Breast epithelium (tissue), 4 donors: ENCODE data around the gene CDC42EP4. TPM values are rescaled to one million over a fixed set of nuclear protein-coding genes. Genes with fewer than 3 reads are reported as not detected.

Experiments
- DNase-seq, 2 donors: peaks; one replicate each; pipeline ENCODE4 v3.0.0-alpha.2; 2019; ENCODE audit warnings: low spot score in 2 of 2
- H3K27ac ChIP-seq, 2 donors: fragments of 200-600 bp; sonication (generic) in 1 of 2; one replicate each; pipeline ENCODE4 v1.5.1; 2016 to 2019; ENCODE audit warnings: mild to moderate bottlenecking in 1 of 2
- H3K27me3 ChIP-seq, 2 donors: fragments of 200-600 bp; sonication (generic) in 1 of 2; one replicate each; pipeline versions ENCODE4 v1.5.1 to v1.6.0; 2017 to 2019; ENCODE audit warnings: control low read depth in 1 of 2, mild to moderate bottlenecking in 1 of 2
- H3K36me3 ChIP-seq: fragments of 200-600 bp; one replicate; pipeline ENCODE4 v1.5.1; 2019
- H3K4me1 ChIP-seq, 2 donors: fragments of 200-600 bp; sonication (generic); one replicate each; pipeline ENCODE4 v1.5.1; 2016 to 2019; ENCODE audit warnings: control low read depth in 1 of 2
- H3K4me3 ChIP-seq, 3 donors: fragments of 200-600 bp; sonication (generic); 1 replicate in 2 of 3; 2 replicates in 1 of 3; pipeline ENCODE4 v1.5.1; 2016 to 2019; ENCODE audit warnings: mild to moderate bottlenecking in 3 of 3, moderate library complexity in 2 of 3
- H3K9me3 ChIP-seq, 2 donors: fragments of 200-600 bp; sonication (generic) in 1 of 2; one replicate each; pipeline ENCODE4 v1.5.1; 2016 to 2019; ENCODE audit warnings: control low read depth in 1 of 2
- CTCF ChIP-seq, 3 donors: fragments of 450-650 bp; IDR thresholded peaks; one replicate each; pipeline ENCODE4 v1.5.1; 2016 to 2017; ENCODE audit warnings: antibody characterized with exemption in 3 of 3, mild to moderate bottlenecking in 3 of 3, moderate library complexity in 3 of 3
- POLR2A ChIP-seq: fragments of 450-650 bp; IDR thresholded peaks from one replicate; pipeline ENCODE4 v1.6.1; 2016; ENCODE audit warnings: antibody characterized with exemption, mild to moderate bottlenecking, moderate library complexity
- POLR2AphosphoS5 ChIP-seq, 3 donors: sonication (generic); formaldehyde crosslinking; IDR thresholded peaks; one replicate each; pipeline ENCODE4 v1.6.1; 2017; ENCODE audit warnings: antibody characterized with exemption in 3 of 3
- intact Hi-C: fragments of 100-400 bp; cut with DNase I; formaldehyde crosslinking; loops from one replicate; pipeline ENCODE4 v1.15.1; 2023; ENCODE audit warnings: low total_unique reads
- total RNA-seq, 3 donors: library from RNA; depleted of rRNA; stranded (reverse); fragments of >200 nt; gene quantifications; one replicate each; pipeline ENCODE4 v1.1.0, GENCODE V29; 2016

Gene CDC42EP4
- total RNA-seq, 3 donors from 2014 or later = 71.0 to 141 (median 112) TPM

- H3K4me1 ChIP-seq = peaks cover 14 to 34% of the 10 kb centered on the region in 2 donors
- intact Hi-C loops = no loop called here
- no peak for DNase-seq
- H3K4me3 ChIP-seq = peak overlapping the region in 1 of 3 donors; percentile 8
- H3K27me3 ChIP-seq = no peaks in the 10 kb centered on the region
- TF ChIP-seq POLR2AphosphoS5 (IDR thresholded peaks at IDR 0.05) = no peak
- H3K9me3 ChIP-seq = no peaks in the 10 kb centered on the region
- H3K36me3 ChIP-seq = no peaks in the 10 kb centered on the region
- peak overlapping the region; percentile 86 to 95 for H3K27ac ChIP-seq
Measured at GRCh38 chr17:73284906-73285602, 26.7 kb downstream of the CDC42EP4 start.

GRCh38 chr17:73284354-73284753 lies 27.4 kb downstream of the CDC42EP4 start:
- DNase-seq = no peak
- H3K36me3 ChIP-seq = no peaks in the 10 kb centered on the region
- no peaks in the 10 kb centered on the region for H3K9me3 ChIP-seq
- TF ChIP-seq CTCF (IDR thresholded peaks at IDR 0.05) = no peak
- TF ChIP-seq POLR2AphosphoS5 (IDR thresholded peaks at IDR 0.05) = no peak
- TF ChIP-seq POLR2A = no peak
- intact Hi-C loops = no loop called here
- no peak overlapping the region for H3K4me3 ChIP-seq
- peaks cover 10 to 27% of the 10 kb centered on the region in 2 donors for H3K4me1 ChIP-seq
- H3K27me3 ChIP-seq = no peaks in the 10 kb centered on the region
- peak overlapping the region; percentile 86 to 95 for H3K27ac ChIP-seq

- peaks cover 11 to 23% of the 10 kb centered on the region in 2 donors for H3K4me1 ChIP-seq
- intact Hi-C loops = no loop called here
- H3K27ac ChIP-seq = peak overlapping the region; percentile 57 to 95
- no peaks in the 10 kb centered on the region for H3K36me3 ChIP-seq
- TF ChIP-seq CTCF (IDR thresholded peaks at IDR 0.05) (no peak), POLR2AphosphoS5 (IDR thresholded peaks at IDR 0.05) (no peak), POLR2A (no peak)
- H3K9me3 ChIP-seq = no peaks in the 10 kb centered on the region
- no peak overlapping the region for H3K4me3 ChIP-seq
- no peaks in the 10 kb centered on the region for H3K27me3 ChIP-seq
- DNase-seq = no peak
Measured at GRCh38 chr17:73283841-73284282, 27.9 kb downstream of the CDC42EP4 start.

GRCh38 chr17:73283250-73283649 lies 28.6 kb downstream of the CDC42EP4 start:
- TF ChIP-seq POLR2A = no peak
- no peak for TF ChIP-seq POLR2AphosphoS5 (IDR thresholded peaks at IDR 0.05)
- TF ChIP-seq CTCF (IDR thresholded peaks at IDR 0.05) = no peak
- intact Hi-C loops = no loop called here
- no peak for DNase-seq
- Histone ChIP-seq H3K27ac (peak overlapping the region; percentile 57 to 95), H3K36me3 (no peaks in the 10 kb centered on the region), H3K9me3 (no peaks in the 10 kb centered on the region), H3K4me3 (no peak overlapping the region), H3K4me1 (peaks cover 16 to 17% of the 10 kb centered on the region in 2 donors), H3K27me3 (no peaks in the 10 kb centered on the region)

- Histone ChIP-seq H3K4me3 (no peak overlapping the region), H3K27ac (peak overlapping the region in 1 of 2 donors; percentile 24), H3K4me1 (peaks cover 15 to 17% of the 10 kb centered on the region in 2 donors), H3K9me3 (no peaks in the 10 kb centered on the region), H3K27me3 (no peaks in the 10 kb centered on the region), H3K36me3 (no peaks in the 10 kb centered on the region)
- intact Hi-C loops = no loop called here
- TF ChIP-seq POLR2A = no peak
- no peak for TF ChIP-seq POLR2AphosphoS5 (IDR thresholded peaks at IDR 0.05)
- TF ChIP-seq CTCF (IDR thresholded peaks at IDR 0.05) = no peak
- no peak for DNase-seq
Measured at GRCh38 chr17:73282629-73283028, 29.2 kb downstream of the CDC42EP4 start.
